ENCODE data around the gene PIP. TPM values are rescaled to one million over a fixed set of nuclear protein-coding genes. Genes with fewer than 3 reads are reported as not detected.
"Not testable (repeated sequence)": the region's sequence is repeated elsewhere in the genome, so short reads cannot be mapped to it uniquely, and the experiment has no call there.

The PIP gene, protein sequence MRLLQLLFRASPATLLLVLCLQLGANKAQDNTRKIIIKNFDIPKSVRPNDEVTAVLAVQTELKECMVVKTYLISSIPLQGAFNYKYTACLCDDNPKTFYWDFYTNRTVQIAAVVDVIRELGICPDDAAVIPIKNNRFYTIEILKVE
- not detected for total RNA-seq

DNA sequence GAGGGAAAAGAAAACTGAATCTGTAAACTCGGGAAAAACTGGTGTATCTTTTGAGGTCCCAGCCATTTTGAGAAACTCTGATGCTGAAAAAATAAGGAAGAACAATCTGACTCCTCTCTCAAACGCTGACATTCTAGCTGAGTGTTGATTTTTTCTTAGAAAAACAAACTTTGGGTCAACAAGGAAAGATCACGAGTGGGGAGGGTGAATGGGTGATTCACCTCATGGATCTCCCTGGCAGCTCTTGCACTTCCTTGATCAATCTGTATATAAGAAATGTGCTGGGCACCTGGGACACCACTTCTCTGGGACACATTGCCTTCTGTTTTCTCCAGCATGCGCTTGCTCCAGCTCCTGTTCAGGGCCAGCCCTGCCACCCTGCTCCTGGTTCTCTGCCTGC is at the start of gene PIP:
TSS of gene PIP (plus strand) at position 297 of the 400 bp plus-strand sequence. CDS start at position 337, 40 bp downstream.
- Histone ChIP-seq H3K9me3 (ENCODE audit: low read depth, low read length) (no peaks in the 10 kb centered on the region), H3K27me3 (ENCODE audit: insufficient read depth, low read length) (peaks cover 5% of the 10 kb centered on the region), H3K4me3 (ENCODE audit: low read length) (no peak within 1 kb of the TSS), H3K4me1 (ENCODE audit: insufficient read depth, low read length) (peaks cover 24% of the 10 kb centered on the region)

DNA sequence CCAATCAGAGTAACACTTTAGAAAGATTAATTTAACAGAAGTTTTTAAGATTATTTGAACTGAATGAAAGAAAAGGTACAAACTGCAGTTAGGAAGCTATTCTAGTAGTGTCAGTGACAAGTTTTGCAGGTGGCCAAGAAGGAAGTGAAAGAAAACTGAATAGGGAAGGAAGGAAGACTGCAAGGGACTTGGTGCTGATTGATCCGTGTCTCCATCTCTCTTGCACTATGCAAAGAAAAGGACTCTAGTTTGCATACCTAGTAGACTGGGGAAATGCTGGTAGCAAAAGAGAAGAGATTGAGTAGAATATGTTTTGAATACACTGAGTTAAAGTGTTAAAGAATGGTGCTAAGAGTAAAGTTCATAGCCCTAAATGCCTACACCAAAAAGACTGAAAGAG is 46.8 kb upstream of the PIP start:
- Histone ChIP-seq H3K4me3 (ENCODE audit: low read length) (no peak overlapping the region), H3K9me3 (ENCODE audit: low read depth, low read length) (no peaks in the 10 kb centered on the region), H3K27me3 (ENCODE audit: insufficient read depth, low read length) (no peaks in the 10 kb centered on the region), H3K4me1 (ENCODE audit: insufficient read depth, low read length) (peaks cover 11% of the 10 kb centered on the region)

DNA sequence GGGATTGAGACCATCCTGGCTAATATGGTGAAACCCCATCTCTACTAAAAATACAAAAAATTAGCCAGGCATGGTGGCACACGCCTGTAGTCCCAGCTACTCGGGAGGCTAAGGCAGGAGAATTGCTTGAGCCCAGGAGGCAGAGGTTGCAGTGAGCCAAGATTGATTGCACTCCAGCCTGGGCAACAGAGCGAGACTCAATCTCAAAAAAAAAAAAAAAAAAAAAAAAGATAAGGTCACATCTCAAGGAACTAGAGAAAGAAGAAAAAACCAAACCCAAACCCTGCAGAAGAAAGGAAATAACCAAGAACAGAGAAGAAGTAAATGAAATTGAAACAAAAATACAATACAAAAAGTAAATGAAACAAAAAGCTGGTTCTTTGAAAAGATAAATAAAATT is 46.3 kb upstream of the PIP start:
- not testable (repeated sequence) for H3K4me3 ChIP-seq (ENCODE audit: low read length)
- peaks cover 11% of the 10 kb centered on the region for H3K4me1 ChIP-seq (ENCODE audit: insufficient read depth, low read length)

DNA sequence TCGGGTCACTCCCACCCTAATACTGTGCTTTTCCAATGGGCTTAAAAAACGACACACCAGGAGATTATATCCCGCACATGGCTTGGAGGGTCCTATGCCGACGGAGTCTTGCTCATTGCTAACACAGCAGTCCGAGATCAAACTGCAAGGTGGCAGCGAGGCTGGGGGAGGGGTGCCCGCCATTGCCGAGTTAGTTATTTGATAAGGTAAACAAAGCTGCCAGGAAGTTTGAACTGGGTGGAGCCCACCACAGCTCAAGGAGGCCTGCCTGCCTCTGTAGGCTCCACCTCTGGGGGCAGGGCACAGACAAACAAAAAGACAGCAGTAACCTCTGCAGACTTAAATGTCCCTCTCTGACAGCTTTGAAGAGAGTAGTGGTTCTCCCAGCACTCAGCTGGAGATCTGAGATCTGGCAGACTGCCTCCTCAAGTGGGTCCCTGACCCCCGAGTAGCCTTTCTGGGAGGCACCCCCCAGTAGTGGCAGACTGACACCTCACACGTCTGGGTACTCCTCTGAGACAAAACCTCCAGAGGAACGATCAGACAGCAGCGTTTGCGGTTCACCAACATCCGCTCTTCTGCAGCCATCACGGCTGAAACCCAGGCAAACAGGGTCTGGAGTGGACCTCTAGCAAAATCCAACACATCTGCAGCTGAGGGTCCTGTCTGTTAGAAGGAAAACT is 43.2 kb upstream of the PIP start:
- not testable (repeated sequence) for H3K4me1 ChIP-seq (ENCODE audit: insufficient read depth, low read length); H3K9me3 ChIP-seq (ENCODE audit: low read depth, low read length); H3K4me3 ChIP-seq (ENCODE audit: low read length); H3K27me3 ChIP-seq (ENCODE audit: insufficient read depth, low read length)

More for the DNA sequence above, 46.3 kb upstream of the PIP start:
- not testable (repeated sequence) for H3K9me3 ChIP-seq (ENCODE audit: low read depth, low read length); H3K27me3 ChIP-seq (ENCODE audit: insufficient read depth, low read length)

DNA sequence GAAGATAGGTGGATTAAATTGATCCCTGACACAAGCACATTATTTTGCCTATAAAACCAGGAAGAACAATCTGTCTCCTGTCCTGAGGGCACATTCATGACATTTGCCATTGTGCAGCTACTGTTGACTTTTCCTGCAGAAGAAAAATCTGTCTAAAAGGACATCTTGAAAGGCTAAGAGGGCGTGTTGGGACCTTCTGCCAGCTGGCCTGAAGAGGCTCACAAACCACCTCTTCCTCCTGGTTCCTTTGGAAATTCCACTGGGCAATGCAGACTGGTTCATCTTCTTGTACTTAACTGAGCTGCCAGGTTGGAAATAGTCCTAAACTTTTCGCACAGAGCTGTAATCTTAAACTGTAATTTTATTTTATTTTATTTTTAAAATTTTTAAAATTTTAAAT is 35.7 kb upstream of the PIP start:
- H3K9me3 ChIP-seq (ENCODE audit: low read depth, low read length), result peaks cover 37% of the 10 kb centered on the region
- no peak overlapping the region for H3K4me3 ChIP-seq (ENCODE audit: low read length)
- no peaks in the 10 kb centered on the region for H3K4me1 ChIP-seq (ENCODE audit: insufficient read depth, low read length)
- no peaks in the 10 kb centered on the region for H3K27me3 ChIP-seq (ENCODE audit: insufficient read depth, low read length)

DNA sequence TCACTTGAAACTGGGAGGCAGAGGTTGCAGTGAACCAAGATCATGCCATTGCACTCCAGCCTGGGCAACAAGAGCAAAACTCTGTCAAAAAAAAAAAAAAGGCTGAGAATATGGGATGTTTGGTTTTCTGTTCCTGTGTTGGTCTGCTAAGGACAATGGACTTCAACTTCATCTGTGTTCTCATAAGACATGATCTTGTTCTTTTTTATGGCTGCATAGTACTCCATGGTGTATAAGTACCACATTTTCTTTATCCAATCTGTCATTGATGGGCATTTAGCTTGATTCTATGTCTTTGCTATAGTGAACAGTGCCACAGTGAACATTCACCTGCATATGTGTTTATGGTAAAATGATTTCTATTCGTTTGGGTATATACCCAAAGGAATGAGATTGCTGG is 32.3 kb upstream of the PIP start:
- not testable (repeated sequence) for H3K4me1 ChIP-seq (ENCODE audit: insufficient read depth, low read length); H3K4me3 ChIP-seq (ENCODE audit: low read length); H3K27me3 ChIP-seq (ENCODE audit: insufficient read depth, low read length)
- H3K9me3 ChIP-seq (ENCODE audit: low read depth, low read length), result peaks cover 37% of the 10 kb centered on the region

DNA sequence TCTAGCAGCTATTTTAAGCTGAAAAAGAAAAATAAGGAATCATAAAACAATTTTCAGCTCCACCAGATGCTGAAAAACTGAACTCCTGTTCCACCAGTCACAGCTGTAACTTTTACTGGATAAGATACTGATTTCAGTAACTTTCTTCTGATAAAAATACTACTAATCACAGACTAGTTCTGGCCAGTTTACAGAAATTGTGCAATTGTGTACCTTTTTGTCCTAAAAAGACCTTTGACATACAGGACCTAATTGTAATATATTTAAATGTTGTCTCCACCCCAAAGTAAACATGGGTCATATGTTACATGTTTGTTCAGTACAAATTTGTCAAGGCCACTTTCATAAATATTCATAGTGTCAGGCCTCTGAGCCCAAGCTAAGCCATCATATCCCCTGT is 27.1 kb upstream of the PIP start:
- Histone ChIP-seq H3K27me3 (ENCODE audit: insufficient read depth, low read length) (no peaks in the 10 kb centered on the region), H3K4me3 (ENCODE audit: low read length) (no peak overlapping the region), H3K4me1 (ENCODE audit: insufficient read depth, low read length) (no peaks in the 10 kb centered on the region), H3K9me3 (ENCODE audit: low read depth, low read length) (peaks cover 10% of the 10 kb centered on the region)

DNA sequence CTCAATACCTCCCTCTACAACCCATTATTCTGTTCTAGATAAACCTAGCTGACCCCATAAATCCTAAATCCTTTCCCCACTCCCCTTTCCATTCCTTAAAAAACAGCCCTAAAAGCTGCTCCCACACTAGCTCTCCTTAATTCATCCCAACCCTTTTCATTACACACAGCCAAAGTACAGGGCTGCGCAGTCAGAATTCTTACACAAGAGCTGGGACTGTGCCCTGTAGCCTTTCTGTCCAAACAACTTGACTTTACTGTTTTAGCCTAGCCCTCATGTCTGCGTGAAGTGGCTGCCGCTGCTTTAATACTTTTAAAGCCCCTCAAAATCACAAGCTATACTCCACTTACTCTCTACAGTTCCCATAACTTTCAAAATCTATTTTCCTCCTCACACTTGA is 23.9 kb upstream of the PIP start:
- H3K4me1 ChIP-seq (ENCODE audit: insufficient read depth, low read length); H3K9me3 ChIP-seq (ENCODE audit: low read depth, low read length); H3K4me3 ChIP-seq (ENCODE audit: low read length); H3K27me3 ChIP-seq (ENCODE audit: insufficient read depth, low read length): not testable (repeated sequence)

DNA sequence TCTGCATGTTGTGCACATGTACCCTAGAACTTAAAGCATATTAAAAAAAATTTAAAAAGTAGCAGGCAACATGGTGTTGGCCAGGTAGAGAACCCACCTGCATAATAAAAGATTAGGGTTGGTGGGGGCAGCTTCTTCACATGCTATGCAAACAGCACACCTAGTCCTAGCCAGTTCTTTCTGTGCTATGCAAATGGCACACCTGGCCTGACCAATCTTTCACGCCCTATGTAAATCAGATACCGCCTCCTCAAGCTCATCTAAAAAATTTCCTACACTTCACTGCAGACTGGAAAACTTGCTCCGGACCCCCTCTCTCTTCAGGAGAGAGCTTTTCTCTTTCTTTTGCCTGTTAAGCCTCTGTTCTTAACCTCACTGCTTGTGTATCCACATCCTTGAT is 14.5 kb upstream of the PIP start:
- H3K4me1 ChIP-seq (ENCODE audit: insufficient read depth, low read length), result no peaks in the 10 kb centered on the region
- H3K4me3 ChIP-seq (ENCODE audit: low read length), result no peak overlapping the region
- no peaks in the 10 kb centered on the region for H3K27me3 ChIP-seq (ENCODE audit: insufficient read depth, low read length)
- H3K9me3 ChIP-seq (ENCODE audit: low read depth, low read length), result no peaks in the 10 kb centered on the region

DNA sequence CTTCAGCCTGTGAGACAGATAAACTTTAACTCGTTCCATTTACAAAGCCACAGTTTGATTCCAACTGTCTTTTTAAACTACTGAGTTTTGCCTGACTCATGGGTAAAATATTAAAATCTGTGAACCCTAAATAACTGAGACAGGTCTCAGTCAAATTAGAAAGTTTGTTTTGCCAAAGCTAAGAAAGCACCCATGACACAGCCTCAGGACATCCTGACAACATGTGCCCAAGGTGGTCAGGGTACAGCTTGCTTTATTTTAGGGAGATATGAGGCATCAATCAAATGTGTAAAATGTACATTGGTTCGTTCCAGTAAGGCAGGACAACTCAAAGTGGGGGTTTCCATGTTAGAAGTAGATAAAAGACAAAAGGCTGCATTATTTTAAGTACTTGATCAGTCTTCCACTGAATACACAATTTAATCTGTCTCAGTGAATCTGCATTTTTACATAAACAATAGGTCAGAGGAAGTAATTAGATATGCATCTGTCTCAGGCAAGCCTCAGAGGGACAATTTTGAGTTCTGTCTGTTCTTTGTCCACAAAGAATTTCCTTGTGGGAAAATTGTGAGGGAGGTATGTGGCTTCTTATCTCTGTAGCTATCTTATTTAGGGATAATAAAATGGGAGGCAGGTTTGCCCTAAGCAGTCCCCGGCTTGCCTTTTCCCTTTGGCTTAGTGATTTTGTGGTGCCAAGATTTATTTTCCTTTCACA is 11.0 kb upstream of the PIP start:
- Histone ChIP-seq H3K4me3 (ENCODE audit: low read length) (no peak overlapping the region), H3K4me1 (ENCODE audit: insufficient read depth, low read length) (peaks cover 8% of the 10 kb centered on the region), H3K27me3 (ENCODE audit: insufficient read depth, low read length) (no peaks in the 10 kb centered on the region), H3K9me3 (ENCODE audit: low read depth, low read length) (peaks cover 7% of the 10 kb centered on the region)

DNA sequence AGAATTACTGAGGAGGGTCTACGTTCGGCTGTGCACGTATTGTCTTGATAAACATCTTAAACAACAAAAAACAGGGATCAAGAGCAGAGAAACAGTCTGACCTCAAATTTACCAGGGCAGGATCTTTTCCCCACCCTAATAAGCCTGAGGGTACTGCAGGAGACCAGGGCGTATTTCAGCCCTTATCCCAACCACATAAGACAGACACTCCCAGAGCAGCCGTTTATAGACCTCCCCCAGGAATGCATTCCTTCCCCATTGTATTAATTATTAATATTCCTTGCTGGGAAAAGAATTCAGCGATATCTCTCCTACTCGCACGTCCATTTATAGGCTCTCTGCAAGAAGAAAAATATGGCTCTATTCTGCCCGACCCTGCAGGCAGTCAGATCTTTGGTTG is 8.6 kb upstream of the PIP start:
- not testable (repeated sequence) for H3K9me3 ChIP-seq (ENCODE audit: low read depth, low read length); H3K4me3 ChIP-seq (ENCODE audit: low read length); H3K27me3 ChIP-seq (ENCODE audit: insufficient read depth, low read length)

DNA sequence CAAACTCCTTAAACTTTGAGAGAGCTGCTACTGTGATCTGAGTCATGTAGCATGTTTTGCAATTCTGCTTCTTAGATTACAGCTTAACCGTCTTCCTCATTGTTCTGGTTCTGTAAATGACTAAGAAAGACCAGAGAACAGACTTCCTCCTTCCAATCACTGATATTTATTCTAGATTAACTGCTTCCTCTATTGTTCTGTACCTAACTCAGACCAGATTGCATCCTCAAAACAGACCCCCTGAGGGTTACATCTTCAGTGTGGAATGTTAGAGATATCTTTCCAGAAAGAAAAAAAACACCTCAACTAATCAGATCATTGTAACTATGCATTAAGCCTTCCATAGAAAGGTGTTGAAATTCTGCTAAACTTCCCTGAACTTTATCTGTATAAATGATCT is 5.7 kb upstream of the PIP start:
- Histone ChIP-seq H3K4me1 (ENCODE audit: insufficient read depth, low read length) (peaks cover 37% of the 10 kb centered on the region), H3K4me3 (ENCODE audit: low read length) (no peak overlapping the region), H3K27me3 (ENCODE audit: insufficient read depth, low read length) (no peaks in the 10 kb centered on the region), H3K9me3 (ENCODE audit: low read depth, low read length) (peaks cover 7% of the 10 kb centered on the region)

More for the DNA sequence above, 8.6 kb upstream of the PIP start:
- peaks cover 29% of the 10 kb centered on the region for H3K4me1 ChIP-seq (ENCODE audit: insufficient read depth, low read length)

DNA sequence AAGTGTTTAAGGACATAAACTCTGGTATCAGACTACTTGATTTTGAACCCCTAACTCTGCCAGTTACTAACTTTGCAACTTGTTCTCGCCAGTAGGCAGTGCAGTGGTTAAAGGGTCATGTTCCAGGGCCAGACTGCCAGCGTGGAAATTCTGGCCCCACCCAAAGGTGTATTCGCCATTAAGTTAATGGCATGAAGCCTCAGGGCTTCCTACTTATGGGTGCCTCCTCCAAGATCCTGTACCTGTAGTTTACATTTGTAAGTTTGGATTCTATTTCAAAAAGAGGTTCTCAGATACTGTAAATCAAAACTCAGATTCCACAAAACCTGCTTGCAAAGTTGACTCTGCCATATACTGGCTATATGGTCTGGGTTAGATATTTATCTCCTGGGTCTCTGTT is 2.8 kb upstream of the PIP start:
- Histone ChIP-seq H3K4me1 (ENCODE audit: insufficient read depth, low read length) (peaks cover 37% of the 10 kb centered on the region), H3K9me3 (ENCODE audit: low read depth, low read length) (peaks cover 7% of the 10 kb centered on the region), H3K27me3 (ENCODE audit: insufficient read depth, low read length) (peaks cover 5% of the 10 kb centered on the region), H3K4me3 (ENCODE audit: low read length) (no peak overlapping the region)

DNA sequence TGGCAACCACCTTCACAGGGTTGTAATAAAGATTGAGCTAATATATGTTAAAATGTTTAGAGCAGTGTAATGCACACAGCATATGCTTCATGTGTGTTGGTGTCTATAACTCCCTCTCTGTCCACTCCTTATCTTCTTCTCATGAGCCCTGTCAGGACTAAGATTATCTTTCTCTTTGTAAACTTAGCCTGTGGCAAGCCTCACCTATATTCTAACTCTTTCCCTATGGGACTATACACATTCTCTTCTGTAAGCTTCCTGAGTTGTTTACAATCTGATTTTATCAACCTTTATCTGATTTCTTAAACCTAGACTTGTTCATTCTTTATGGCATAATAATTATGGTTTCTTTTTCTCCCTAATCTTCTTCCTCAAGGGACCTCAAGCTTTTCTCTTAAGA is 2.4 kb upstream of the PIP start:
- peaks cover 37% of the 10 kb centered on the region for H3K4me1 ChIP-seq (ENCODE audit: insufficient read depth, low read length)
- no peak overlapping the region for H3K4me3 ChIP-seq (ENCODE audit: low read length)
- H3K27me3 ChIP-seq (ENCODE audit: insufficient read depth, low read length), result peaks cover 5% of the 10 kb centered on the region
- peaks cover 7% of the 10 kb centered on the region for H3K9me3 ChIP-seq (ENCODE audit: low read depth, low read length)

DNA sequence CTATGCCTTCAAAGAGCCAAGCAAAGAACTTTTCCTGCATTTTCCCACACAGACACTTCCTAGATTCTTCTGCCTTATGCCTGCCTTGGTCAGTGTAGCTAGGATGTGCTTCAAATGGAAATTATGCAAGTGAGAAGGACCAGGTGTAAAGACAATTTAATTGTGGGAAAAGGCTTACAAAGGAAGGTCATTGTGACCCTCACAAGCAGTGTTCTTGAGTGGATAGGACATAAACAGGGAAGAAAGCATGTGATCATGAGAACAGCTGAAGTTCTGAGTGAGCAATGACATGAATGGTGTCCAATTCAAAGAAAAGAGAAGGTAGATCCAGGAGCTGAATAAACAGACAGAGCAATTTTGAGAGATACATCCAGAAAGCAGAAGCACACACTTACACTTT is 1.3 kb upstream of the PIP start:
- H3K9me3 ChIP-seq (ENCODE audit: low read depth, low read length), result peaks cover under 1% of the 10 kb centered on the region
- peaks cover 32% of the 10 kb centered on the region for H3K4me1 ChIP-seq (ENCODE audit: insufficient read depth, low read length)
- no peak overlapping the region for H3K4me3 ChIP-seq (ENCODE audit: low read length)
- H3K27me3 ChIP-seq (ENCODE audit: insufficient read depth, low read length), result peaks cover 5% of the 10 kb centered on the region

DNA sequence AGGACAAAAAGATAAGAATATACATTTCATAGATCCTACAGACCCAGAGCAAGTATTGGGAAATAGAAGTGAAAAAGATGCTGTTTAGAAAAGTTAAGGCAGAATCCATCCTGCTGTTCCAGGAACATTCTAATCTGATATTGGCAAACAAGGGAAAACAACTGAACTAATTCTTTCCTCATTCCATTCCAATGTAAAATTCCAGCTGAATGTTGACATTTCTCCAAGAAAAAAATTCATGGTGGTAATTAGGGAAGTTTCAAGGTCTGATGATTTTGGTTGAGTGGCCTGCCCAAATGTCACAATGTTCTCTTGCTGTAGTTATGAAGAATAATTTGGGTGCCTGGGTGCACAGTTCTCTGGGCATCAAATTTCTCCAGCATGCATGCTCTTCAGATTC is 15.2 kb downstream of the PIP start:
- H3K4me3 ChIP-seq (ENCODE audit: low read length), result no peak overlapping the region
- no peaks in the 10 kb centered on the region for H3K9me3 ChIP-seq (ENCODE audit: low read depth, low read length)
- no peaks in the 10 kb centered on the region for H3K27me3 ChIP-seq (ENCODE audit: insufficient read depth, low read length)
- H3K4me1 ChIP-seq (ENCODE audit: insufficient read depth, low read length), result no peaks in the 10 kb centered on the region
